ENCODE measurements around the gene WDR46.
"Not testable (repeated sequence)": the region's sequence is repeated elsewhere in the genome, so short reads cannot be mapped to it uniquely, and the experiment has no call there.

Gene WDR46

GRCh38 chr6:33290459-33290858 is 1.4 kb upstream of the WDR46 start:
- no peaks in the 10 kb centered on the region for H3K9me3 ChIP-seq
- H3K4me1 ChIP-seq (ENCODE audit: control insufficient read depth in 1 of 2, insufficient read depth in 1 of 2, low read depth in 1 of 2, low read length in 1 of 2) = peaks cover 23 to 27% of the 10 kb centered on the region in 2 experiments
- H3K36me3 ChIP-seq = peaks cover 46% of the 10 kb centered on the region
- TF ChIP-seq CTCF (IDR thresholded peaks at IDR 0.05) = no peak
- peak overlapping the region in 1 of 2 experiments; percentile 98 for H3K4me3 ChIP-seq (ENCODE audit: low read depth in 1 of 2, low read length in 1 of 2)
- H3K27me3 ChIP-seq = no peaks in the 10 kb centered on the region
- peak overlapping the region; percentile 78 for H3K27ac ChIP-seq

GRCh38 chr6:33289784-33290315 is 811 bp upstream of the WDR46 start:
- H3K36me3 ChIP-seq = peaks cover 40% of the 10 kb centered on the region
- peaks cover 23 to 27% of the 10 kb centered on the region in 2 experiments for H3K4me1 ChIP-seq (ENCODE audit: control insufficient read depth in 1 of 2, insufficient read depth in 1 of 2, low read depth in 1 of 2, low read length in 1 of 2)
- TF ChIP-seq CTCF (IDR thresholded peaks at IDR 0.05) = no peak
- H3K27me3 ChIP-seq = no peaks in the 10 kb centered on the region
- peak overlapping the region; percentile 98 to 99 for H3K4me3 ChIP-seq (ENCODE audit: low read depth in 1 of 2, low read length in 1 of 2)
- H3K9me3 ChIP-seq = no peaks in the 10 kb centered on the region
- peak overlapping the region; percentile 78 for H3K27ac ChIP-seq

GRCh38 chr6:33288141-33288920 is 708 bp downstream of the WDR46 start:
- Histone ChIP-seq H3K27me3 (no peaks in the 10 kb centered on the region), H3K27ac (peak overlapping the region; percentile 78), H3K9me3 (no peaks in the 10 kb centered on the region), H3K36me3 (peaks cover 25% of the 10 kb centered on the region), H3K4me3 (ENCODE audit: low read depth in 1 of 2, low read length in 1 of 2) (peak overlapping the region; percentile 98 to 99), H3K4me1 (ENCODE audit: control insufficient read depth in 1 of 2, insufficient read depth in 1 of 2, low read depth in 1 of 2, low read length in 1 of 2) (peaks cover 22 to 23% of the 10 kb centered on the region in 2 experiments)
- TF ChIP-seq CTCF (IDR thresholded peaks at IDR 0.05) = no peak

GRCh38 chr6:33286946-33287914 is 1.8 kb downstream of the WDR46 start:
- Histone ChIP-seq H3K4me1 (ENCODE audit: control insufficient read depth in 1 of 2, insufficient read depth in 1 of 2, low read depth in 1 of 2, low read length in 1 of 2) (peaks cover 22 to 23% of the 10 kb centered on the region in 2 experiments), H3K9me3 (no peaks in the 10 kb centered on the region), H3K27me3 (no peaks in the 10 kb centered on the region), H3K36me3 (peaks cover 20% of the 10 kb centered on the region), H3K4me3 (ENCODE audit: low read depth in 1 of 2, low read length in 1 of 2) (no peak overlapping the region), H3K27ac (no peak overlapping the region)
- no peak for TF ChIP-seq CTCF (IDR thresholded peaks at IDR 0.05)

GRCh38 chr6:33285214-33285613 is 3.8 kb downstream of the WDR46 start:
- H3K36me3 ChIP-seq = peaks cover 15% of the 10 kb centered on the region
- not testable (repeated sequence) for H3K9me3 ChIP-seq; H3K4me3 ChIP-seq (ENCODE audit: low read depth in 1 of 2, low read length in 1 of 2); H3K27me3 ChIP-seq; H3K27ac ChIP-seq
- peaks cover 23 to 24% of the 10 kb centered on the region in 2 experiments for H3K4me1 ChIP-seq (ENCODE audit: control insufficient read depth in 1 of 2, insufficient read depth in 1 of 2, low read depth in 1 of 2, low read length in 1 of 2)
